ENCODE data around the gene CREB3L2.

GRCh38 chr7:137996871-137997270 lies 5.0 kb downstream of the CREB3L2 start:
- TF ChIP-seq CTCF (IDR thresholded peaks at IDR 0.05; ENCODE audit: poor library complexity) = no peak
- TF ChIP-seq EZH2phosphoT487 (IDR thresholded peaks at IDR 0.05; ENCODE audit: low read depth, severe bottlenecking, unreplicated experiment) = no peak
- TF ChIP-seq EZH2 (IDR thresholded peaks at IDR 0.05; ENCODE audit: borderline replicate concordance) = no peak

All from hepatocyte (in vitro differentiated cells).